Spleen (tissue), 7 donors: ENCODE results near the gene C1QA.

Experiments used
- CTCF ChIP-seq, 11 experiments: fragments of 200-600 bp in 7 of 11; fragments of 450-650 bp in 4 of 11; sonication (generic) in 4 of 11; IDR thresholded peaks in 8 of 11; conservative IDR thresholded peaks in 3 of 11; 1 replicate in 7 of 11; 2 replicates in 4 of 11; pipeline versions ENCODE4 v1.4.0 to v1.8.0; 2016 to 2021; ENCODE audit warnings: antibody characterized with exemption in 11 of 11, inconsistent platforms in 4 of 11, mild to moderate bottlenecking in 1 of 11
- POLR2A ChIP-seq, 3 donors: fragments of 450-650 bp; IDR thresholded peaks; one replicate each; pipeline ENCODE4 v1.5.1; 2017; ENCODE audit warnings: antibody characterized with exemption in 3 of 3, mild to moderate bottlenecking in 1 of 3
- donor health status: DM: no; HTN: no; CAD: no; lungs with moderate emphysema.
- donor health status: DM: no; HTN: no; CAD: no.
- donor health status: DM: no; HTN: no; CAD: no.

GRCh38 chr1:22621761-22622160, 14.7 kb upstream of the C1QA start:
- TF ChIP-seq CTCF (IDR thresholded peaks at IDR 0.05 in 8 of 11, conservative IDR thresholded peaks at IDR 0.05 in 3 of 11) (no peak), POLR2A (IDR thresholded peaks at IDR 0.05) (no peak)
